ENCODE measurements around the gene SAP30BP. TPM values are rescaled to one million over a fixed set of nuclear protein-coding genes. Genes with fewer than 3 reads are reported as not detected.

The SAP30BP gene
- total and polyA plus RNA-seq, 2 of the 13 experiments (the other 11 are each of a cell fraction or from before 2014, with no cell fraction given): 67.7 to 99.4 TPM

GRCh38 chr17:75691801-75692626 lies 24.9 kb downstream of the SAP30BP start (continued):
- TF ChIP-seq REPIN1 (CRISPR knock-in tag; IDR thresholded peaks at IDR 0.05; ENCODE audit: borderline replicate concordance, low read depth) (no peak), ZNF207 (IDR thresholded peaks at IDR 0.05; ENCODE audit: borderline replicate concordance) (no peak), ZNF205 (CRISPR knock-in tag; IDR thresholded peaks at IDR 0.05) (no peak)

GRCh38 chr17:75692976-75693375 lies 25.8 kb downstream of the SAP30BP start:
- Histone ChIP-seq H3K4me1 (ENCODE audit: insufficient read depth, low read length) (peaks cover 16% of the 10 kb centered on the region), H4K20me1 (ENCODE audit: insufficient read depth, low read length) (no peaks in the 10 kb centered on the region; the same call in 1 of the 2 replicates), H3K36me3 (replicated peaks in 1 of 2; ENCODE audit: control insufficient read depth in 1 of 2, insufficient read depth in 2 of 2, low read length in 2 of 2) (peaks cover 34 to 73% of the 10 kb centered on the region in 2 experiments), H3K79me2 (ENCODE audit: insufficient read depth, low read length) (peaks cover 15% of the 10 kb centered on the region), H2AFZ (ENCODE audit: low read length) (no peak overlapping the region), H3K27me3 (ENCODE audit: control insufficient read depth in 1 of 2, insufficient read depth in 2 of 2, low read length in 2 of 2) (no peaks in the 10 kb centered on the region), H3K4me3 (replicated peaks in 1 of 3; ENCODE audit: insufficient read depth in 1 of 3, low read depth in 2 of 3, low read length in 3 of 3) (no peak overlapping the region), H3K4me2 (ENCODE audit: low read depth, low read length) (no peak overlapping the region), H3K27ac (ENCODE audit: extremely low read length, insufficient read depth, low read length) (no peak overlapping the region), H3K9me3 (ENCODE audit: low read length) (no peaks in the 10 kb centered on the region), H3K9ac (ENCODE audit: insufficient read depth, low read depth, low read length) (no peak overlapping the region)
- ATAC-seq: no peak
- 96% methylated on average over 13 of the region's 13 CpGs for WGBS (ENCODE audit: low lambda C conversion rate)
- FAIRE-seq: no peak
- DNase-seq (ENCODE audit: low spot score): no peak
- no TSS peak for BruUV-seq (replicated peaks)
- ChIA-PET POLR2A (no interaction called here), CTCF (ENCODE audit: low intra/inter-chr PET ratio, low total read pairs) (no interaction called here)
- intact Hi-C loops (cut with micrococcal nuclease; ENCODE audit: unreplicated experiment) (no loop called here), in situ Hi-C loops (cut with HindIII; ENCODE audit: extremely low pct_ligation_motif_present, low pct_unique_long_range_greater_than_20kb) (no loop called here)
- TF ChIP-seq CHCHD3 (CRISPR knock-in tag; IDR thresholded peaks at IDR 0.05): no peak
- TF ChIP-seq, protein P1, sequence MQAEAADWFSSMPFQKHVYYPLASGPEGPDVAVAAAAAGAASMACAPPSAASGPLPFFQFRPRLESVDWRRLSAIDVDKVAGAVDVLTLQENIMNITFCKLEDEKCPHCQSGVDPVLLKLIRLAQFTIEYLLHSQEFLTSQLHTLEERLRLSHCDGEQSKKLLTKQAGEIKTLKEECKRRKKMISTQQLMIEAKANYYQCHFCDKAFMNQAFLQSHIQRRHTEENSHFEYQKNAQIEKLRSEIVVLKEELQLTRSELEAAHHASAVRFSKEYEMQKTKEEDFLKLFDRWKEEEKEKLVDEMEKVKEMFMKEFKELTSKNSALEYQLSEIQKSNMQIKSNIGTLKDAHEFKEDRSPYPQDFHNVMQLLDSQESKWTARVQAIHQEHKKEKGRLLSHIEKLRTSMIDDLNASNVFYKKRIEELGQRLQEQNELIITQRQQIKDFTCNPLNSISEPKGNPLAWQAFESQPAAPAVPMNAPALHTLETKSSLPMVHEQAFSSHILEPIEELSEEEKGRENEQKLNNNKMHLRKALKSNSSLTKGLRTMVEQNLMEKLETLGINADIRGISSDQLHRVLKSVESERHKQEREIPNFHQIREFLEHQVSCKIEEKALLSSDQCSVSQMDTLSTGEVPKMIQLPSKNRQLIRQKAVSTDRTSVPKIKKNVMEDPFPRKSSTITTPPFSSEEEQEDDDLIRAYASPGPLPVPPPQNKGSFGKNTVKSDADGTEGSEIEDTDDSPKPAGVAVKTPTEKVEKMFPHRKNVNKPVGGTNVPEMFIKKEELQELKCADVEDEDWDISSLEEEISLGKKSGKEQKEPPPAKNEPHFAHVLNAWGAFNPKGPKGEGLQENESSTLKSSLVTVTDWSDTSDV (CRISPR knock-in tag; IDR thresholded peaks at IDR 0.05): no peak
- TF ChIP-seq HOXA5 (CRISPR knock-in tag; IDR thresholded peaks at IDR 0.05): no peak
- no peak for TF ChIP-seq ARHGAP35 (CRISPR knock-in tag; IDR thresholded peaks at IDR 0.05; ENCODE audit: borderline replicate concordance)
